GM12875 (cell line): Measurements from ENCODE around the gene ALDH9A1.

Source experiments
- H3K4me3 ChIP-seq: one replicate; pipeline ENCODE4 v1.5.1; 2011; ENCODE audit warnings: low read depth, low read length, control low read depth
- CTCF ChIP-seq: IDR thresholded peaks from 2 replicates; pipeline ENCODE4 v1.5.1; 2011; ENCODE audit warnings: low read depth, mild to moderate bottlenecking, control low read depth, inconsistent platforms, low read length, moderate library complexity, borderline replicate concordance; ENCODE audit not compliant: insufficient read depth

The ALDH9A1 gene

GRCh38 chr1:165699577-165699976, 1.2 kb upstream of the ALDH9A1 start:
- TF ChIP-seq CTCF, result no peak

GRCh38 chr1:165698761-165699052, 345 bp upstream of the ALDH9A1 start:
- TF ChIP-seq CTCF, result no peak
- peak overlapping the region; percentile 92 for H3K4me3 ChIP-seq

More at GRCh38 chr1:165699577-165699976, 1.2 kb upstream of the ALDH9A1 start:
- H3K4me3 ChIP-seq, result no peak overlapping the region

- peak overlapping the region; percentile 92 for H3K4me3 ChIP-seq
- no peak for TF ChIP-seq CTCF
Observed at GRCh38 chr1:165697491-165697880, 876 bp downstream of the ALDH9A1 start.

GRCh38 chr1:165696625-165697100, 1.7 kb downstream of the ALDH9A1 start:
- H3K4me3 ChIP-seq, result peak overlapping the region; percentile 10
- TF ChIP-seq CTCF, result no peak

GRCh38 chr1:165695031-165695430, 3.3 kb downstream of the ALDH9A1 start:
- H3K4me3 ChIP-seq, result no peak overlapping the region
- no peak for TF ChIP-seq CTCF

GRCh38 chr1:165688046-165688445, 10.3 kb downstream of the ALDH9A1 start:
- TF ChIP-seq CTCF, result no peak
- H3K4me3 ChIP-seq, result no peak overlapping the region

GRCh38 chr1:165686971-165687433, 11.4 kb downstream of the ALDH9A1 start:
- H3K4me3 ChIP-seq, result no peak overlapping the region
- TF ChIP-seq CTCF, result no peak
